NCI-H2171 treated with DMSO at 0.1 percent for 48 hours (cell line): ENCODE results near the gene SURF6.

ENCODE experiments used
- DNase-seq: peaks from one replicate; lab custom pipeline; 2025; lab: John Stamatoyannopoulos, UW

SURF6 gene

DNA sequence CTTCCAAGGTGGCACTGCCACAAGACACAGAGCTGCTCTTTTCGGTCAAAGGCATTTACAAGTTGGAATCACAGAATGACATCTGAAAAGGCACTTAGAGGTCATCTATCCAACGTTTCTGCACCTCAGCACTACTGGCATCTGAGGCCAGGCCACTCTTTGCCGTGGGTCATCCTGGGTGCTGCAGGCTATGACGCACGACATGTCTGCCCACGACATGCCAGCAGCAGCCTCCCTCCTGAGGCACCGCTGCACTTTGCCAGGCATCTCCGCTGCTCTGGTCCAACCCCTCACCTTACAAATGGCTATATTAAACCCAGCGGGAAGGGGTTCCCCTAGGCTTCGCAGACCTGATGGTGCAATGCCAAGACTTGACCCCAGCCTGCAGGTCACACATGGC is 31.8 kb upstream of the SURF6 start:
- no peak for DNase-seq

DNA sequence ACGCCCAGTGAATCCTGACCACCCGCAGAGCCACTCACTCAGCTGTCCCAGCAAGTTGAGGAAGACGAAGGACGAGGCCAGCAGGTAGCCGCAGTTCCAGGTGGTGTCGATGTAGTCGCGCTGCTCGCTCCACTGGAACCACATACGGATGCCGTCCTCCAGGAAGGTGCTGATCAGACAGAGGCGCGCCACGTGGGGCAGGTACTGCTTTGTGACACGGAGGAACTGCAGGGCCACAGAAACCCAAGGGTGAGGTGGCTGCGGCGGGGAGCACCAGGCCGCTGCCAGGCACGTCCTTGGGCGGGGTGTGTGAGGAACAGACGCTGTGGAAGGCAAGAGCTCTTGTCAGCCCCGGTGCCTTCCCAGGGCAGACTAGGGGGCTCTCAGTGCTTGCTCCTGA is 31.2 kb upstream of the SURF6 start:
- no peak for DNase-seq

DNA sequence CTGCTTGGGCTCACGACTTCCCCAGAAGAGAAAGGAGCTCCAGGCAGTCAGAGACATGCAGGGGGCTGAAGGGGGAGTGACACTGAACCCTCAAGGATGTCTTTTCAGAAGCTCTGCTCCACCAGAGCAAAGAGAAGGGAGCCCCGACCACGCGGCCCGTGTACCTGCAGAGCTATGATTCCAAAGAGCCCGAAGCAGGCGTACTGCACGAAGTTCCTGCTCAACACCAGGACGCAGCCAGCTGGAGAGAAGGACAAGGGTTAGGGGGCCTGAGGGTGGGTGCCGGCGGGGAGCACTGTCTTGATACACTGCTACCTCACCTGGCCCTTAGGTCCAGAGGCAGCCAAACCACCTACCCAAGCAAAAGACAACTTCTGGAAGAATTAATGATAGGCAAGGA is 30.4 kb upstream of the SURF6 start:
- no peak for DNase-seq

- DNase-seq, result no peak
These were observed 26.5 kb upstream of the SURF6 start for GRCh38 chr9:133362359-133363044.

GRCh38 chr9:133361507-133362092 is 25.6 kb upstream of the SURF6 start:
- no peak for DNase-seq

DNA sequence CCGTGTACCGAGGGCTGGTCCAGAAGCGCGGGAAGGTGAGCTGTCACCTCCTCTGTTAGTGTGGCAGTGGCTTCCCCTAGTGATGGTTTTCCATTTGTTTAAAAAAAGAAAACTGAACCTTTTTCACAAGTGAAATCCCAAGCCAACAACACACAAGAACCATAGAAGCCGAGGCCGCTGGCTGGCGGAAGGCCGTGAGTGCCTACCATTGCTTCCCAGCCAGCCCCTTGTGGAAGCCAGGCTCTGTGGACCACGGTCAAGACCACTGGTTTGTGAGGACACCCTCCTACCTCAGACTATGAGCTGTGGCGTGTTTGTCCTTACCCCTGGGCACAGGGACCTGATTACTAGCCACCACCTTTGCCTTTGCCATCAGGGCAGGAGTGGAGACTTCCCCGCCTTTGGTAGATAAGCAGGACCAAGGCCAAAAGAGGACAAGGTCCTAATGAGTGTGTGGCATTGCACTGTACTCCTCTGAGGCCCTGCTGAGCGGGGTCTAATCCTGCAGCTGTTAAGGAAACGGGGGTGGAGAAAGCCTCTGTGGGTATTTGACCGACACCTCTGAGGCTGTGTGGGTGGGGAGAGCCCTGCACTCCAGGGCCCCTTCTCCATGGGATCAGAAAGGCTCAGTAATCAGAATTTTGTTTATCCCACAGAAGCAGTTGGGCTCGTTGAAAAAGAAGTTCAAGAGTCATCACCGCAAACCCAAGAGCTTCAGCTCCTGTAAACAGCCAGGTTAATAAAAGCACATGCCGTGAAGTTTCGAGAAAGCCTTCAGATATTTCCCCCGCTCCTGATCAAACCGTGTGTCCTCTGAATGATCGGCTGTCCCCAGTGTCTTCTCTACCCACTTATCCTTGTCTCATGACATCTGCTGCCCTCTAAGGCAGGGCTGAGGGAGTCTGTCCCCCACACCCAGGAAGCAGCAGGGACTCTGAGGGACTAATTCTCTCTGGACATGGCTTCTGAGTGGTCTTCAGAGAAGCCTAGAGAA is 24.7 kb upstream of the SURF6 start:
- no peak for DNase-seq

GRCh38 chr9:133359399-133360175 is 23.6 kb upstream of the SURF6 start:
- peak; percentile 72 for DNase-seq

DNA sequence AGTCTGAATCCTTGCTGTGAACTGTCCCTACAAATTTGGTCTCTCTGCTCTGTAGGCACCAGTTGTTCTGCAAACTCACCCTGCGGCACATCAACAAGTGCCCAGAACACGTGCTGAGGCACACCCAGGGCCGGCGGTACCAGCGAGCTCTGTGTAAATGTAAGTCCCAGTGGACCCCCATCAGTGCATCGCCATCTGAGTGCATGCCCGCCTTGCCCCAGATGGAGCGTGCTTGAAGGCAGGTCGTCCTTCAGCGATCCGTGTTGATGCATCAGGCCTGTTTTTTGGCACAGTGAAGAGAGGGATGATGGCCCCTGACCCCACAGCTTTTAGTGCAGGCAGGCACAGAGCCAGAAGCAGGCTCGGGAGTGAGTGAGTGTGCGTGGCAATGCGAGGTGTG is 21.7 kb upstream of the SURF6 start:
- no peak for DNase-seq

DNA sequence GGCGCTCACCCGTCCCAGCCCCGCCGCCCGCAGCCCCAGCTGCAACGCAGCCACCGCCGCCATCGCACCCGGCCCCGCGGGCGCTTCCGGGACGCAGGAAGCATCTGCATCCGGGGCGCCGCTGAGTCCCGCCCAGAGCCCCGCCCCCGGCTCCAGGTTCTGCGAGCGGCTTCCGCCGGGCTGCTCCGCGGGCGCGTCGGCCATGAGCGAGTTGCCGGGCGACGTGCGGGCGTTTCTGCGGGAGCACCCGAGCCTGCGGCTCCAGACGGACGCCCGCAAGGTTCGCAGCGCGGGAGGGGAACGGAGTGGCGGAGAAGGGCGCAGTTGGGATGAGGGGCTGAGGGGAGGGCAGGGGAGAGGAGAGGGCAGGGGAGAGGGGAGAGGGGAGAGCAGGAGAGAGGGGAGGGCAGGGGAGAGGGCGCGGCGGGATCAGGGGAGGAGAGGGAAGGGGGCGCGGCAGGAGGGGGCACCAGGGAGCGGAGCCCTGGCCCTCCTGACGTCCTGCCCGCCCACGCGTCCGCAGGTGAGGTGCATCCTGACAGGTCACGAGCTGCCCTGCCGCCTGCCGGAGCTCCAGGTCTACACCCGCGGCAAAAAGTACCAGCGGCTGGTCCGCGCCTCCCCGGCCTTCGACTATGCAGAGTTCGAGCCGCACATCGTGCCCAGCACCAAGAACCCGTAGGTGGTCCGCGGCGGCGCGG is 20.6 kb upstream of the SURF6 start, which contains the start of the genes SURF1 and SURF2:
Gene SURF1 (minus strand): TSS at position 97 of the 701 bp plus-strand sequence. CDS start 34 bp downstream, at position 63.
Gene SURF2 (plus strand): TSS at position 160 of the 701 bp plus-strand sequence. CDS start 43 bp downstream, at position 203.
- peak; percentile 83 for DNase-seq

DNA sequence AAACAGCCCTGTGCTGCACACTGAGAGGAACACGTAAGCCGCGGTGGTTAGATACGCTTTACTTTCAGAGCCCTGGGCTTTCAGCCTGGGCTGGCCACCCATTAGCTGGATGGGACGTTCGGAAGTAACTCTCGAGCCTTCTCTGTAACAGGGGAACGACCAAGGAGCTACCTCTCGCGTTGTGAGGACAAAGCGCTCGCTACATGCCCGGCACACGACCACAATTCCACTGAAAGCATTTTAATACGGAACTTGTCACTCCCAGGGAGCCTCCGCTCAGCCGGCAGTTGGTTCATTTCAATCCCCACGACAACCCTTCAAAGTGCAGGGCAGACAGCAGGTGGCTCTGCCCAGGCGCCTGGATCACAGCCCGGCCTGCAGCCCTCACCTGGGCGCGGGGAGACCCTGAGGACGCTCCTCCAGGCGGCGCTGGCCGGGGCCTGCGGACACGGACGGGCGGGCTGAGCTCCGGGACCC is 19.9 kb upstream of the SURF6 start:
- DNase-seq, result peak; percentile 67

GRCh38 chr9:133354766-133355165 is 18.8 kb upstream of the SURF6 start:
- DNase-seq, result no peak

GRCh38 chr9:133353548-133353947 is 17.6 kb upstream of the SURF6 start:
- no peak for DNase-seq

DNA sequence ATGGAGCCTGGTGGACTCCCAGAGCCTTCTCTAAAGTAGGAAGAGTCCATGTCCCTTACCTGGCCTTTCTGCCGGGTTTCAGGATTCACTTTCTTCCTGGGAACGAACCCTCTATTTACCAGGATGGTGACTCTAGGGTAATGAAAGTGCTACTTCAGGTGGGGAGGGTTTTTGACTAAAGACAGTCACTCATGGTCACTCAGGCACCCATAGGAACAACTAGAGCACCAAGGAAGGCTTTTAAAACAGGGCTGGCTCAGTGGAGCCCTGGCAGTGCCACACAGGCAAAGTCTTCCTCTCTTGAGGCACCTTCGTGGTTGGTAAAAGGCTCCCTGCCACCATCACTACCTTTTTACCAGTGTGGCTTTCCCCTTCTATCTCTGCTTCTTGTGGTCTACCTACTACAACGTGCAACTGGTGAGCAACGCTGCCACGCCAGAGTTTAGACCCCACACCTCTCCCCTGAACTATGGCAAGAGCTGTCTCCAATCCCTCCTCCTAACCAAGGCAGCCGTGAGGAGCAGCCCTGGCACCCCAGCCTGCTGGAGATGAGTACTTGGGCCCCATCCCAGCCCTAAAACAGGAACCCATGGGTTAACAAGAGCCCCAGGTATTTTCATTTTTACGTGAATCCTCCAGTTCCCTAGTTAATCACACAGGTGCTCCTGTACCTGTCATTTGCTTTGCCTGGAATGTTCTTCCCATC is 16.8 kb upstream of the SURF6 start:
- DNase-seq, result no peak

DNA sequence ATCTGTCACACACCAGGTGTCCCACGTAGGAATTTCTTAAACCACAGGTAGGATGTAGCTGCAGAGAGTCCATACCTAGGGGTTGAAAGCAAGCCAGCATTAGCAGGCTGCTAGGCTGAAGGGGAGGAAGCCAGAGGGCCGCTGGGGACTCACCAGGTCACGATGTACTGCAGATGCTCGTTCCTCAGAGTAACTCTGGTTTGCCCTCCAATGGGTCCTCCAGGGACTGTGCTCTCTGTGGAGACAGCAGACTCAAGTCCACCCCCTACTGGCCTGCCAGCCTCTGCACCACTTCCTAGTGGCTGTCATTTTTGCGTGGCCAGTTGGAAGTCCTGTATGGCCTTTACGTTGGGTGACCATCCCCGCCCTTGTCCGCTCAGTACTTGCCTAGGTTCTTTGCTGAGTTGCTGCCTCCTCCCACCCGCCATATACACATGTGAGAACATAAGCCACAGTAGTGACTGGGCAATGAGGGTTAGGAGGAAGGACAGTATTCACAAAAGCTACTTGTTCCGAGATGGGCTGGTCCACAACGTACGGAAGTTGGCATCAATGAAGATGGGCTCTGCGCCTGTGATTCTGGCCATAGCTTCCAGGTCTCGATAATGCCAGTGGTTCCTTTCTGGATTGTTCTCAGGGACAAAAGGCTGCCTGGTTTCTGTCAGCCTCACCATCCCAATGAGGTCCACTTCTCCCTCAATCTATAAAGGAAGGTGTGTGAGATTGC is 16.1 kb upstream of the SURF6 start:
- peak; percentile 45 for DNase-seq

- DNase-seq, result no peak
These were observed 15.5 kb upstream of the SURF6 start for GRCh38 chr9:133351526-133351907.

DNA sequence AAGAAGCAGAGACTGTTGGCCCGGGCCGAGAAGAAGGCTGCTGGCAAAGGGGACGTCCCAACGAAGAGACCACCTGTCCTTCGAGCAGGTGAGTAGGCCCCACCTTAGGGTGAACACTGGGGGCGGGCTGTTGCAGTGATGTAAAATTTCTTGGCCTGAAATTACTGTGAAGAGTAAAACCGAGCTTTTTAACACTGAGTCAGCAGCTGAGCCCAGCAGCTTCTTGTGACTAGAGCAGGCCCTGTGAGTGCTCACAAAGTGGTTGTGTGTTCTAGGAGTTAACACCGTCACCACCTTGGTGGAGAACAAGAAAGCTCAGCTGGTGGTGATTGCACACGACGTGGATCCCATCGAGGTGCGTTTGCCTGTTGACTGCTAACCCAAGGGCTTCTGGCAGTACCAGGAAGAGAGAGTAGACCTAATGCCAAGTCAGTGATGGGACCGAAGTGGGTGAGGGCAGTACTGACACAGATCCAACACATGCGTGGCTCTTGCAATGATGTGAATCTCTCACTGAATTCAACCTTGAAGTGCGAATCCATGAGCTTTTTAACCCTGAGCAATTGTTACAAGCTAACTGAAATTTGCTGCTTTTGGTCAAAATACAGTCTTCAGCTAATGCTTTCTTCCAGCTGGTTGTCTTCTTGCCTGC is 14.1 kb upstream of the SURF6 start:
- no peak for DNase-seq

DNA sequence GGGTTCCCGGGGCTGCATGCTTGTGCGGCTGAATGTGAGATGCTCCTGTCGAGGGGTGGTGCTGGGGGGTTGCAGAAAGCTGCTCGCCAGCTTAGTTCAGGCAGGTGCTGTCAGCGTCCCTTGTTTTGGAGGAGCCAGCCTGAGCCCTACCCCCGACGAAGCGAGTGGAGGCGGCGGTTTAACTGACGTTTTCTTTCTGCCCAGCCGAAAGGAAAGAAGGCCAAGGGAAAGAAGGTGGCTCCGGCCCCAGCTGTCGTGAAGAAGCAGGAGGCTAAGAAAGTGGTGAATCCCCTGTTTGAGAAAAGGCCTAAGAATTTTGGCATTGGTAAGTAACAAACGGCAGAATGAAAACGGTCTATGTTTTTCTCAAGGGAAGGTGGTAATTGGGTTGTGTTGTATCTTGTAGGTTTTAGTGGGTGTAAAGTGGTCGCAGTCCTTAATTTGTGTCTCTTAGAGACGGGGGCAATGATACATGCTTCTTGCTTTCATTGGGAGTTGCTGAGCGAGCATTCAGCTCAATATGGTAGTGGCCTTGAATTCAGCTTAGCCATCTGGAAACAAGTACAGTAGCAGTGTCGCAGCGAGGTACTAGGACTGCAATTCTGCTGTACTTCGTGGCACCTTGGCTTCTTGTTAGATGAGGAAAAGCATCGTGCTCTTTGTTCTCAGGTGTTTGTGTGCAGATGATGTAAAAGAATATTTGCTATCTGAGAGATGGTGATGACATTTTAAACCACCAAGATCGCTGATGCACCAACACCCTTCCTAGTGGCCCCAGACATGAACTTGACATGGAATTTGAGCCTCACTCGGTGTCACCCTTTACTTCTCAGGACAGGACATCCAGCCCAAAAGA is 13.0 kb upstream of the SURF6 start:
- no peak for DNase-seq
